Measurements from ENCODE around the gene DEPDC1B.

- TF ChIP-seq, protein P1, sequence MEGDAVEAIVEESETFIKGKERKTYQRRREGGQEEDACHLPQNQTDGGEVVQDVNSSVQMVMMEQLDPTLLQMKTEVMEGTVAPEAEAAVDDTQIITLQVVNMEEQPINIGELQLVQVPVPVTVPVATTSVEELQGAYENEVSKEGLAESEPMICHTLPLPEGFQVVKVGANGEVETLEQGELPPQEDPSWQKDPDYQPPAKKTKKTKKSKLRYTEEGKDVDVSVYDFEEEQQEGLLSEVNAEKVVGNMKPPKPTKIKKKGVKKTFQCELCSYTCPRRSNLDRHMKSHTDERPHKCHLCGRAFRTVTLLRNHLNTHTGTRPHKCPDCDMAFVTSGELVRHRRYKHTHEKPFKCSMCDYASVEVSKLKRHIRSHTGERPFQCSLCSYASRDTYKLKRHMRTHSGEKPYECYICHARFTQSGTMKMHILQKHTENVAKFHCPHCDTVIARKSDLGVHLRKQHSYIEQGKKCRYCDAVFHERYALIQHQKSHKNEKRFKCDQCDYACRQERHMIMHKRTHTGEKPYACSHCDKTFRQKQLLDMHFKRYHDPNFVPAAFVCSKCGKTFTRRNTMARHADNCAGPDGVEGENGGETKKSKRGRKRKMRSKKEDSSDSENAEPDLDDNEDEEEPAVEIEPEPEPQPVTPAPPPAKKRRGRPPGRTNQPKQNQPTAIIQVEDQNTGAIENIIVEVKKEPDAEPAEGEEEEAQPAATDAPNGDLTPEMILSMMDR (IDR thresholded peaks at IDR 0.05): no peak
- TF ChIP-seq POLR2A (IDR thresholded peaks at IDR 0.05): no peak
- TF ChIP-seq POLR2AphosphoS5 (IDR thresholded peaks at IDR 0.05): no peak
Observed at GRCh38 chr5:60549841-60550240, 150.1 kb downstream of the DEPDC1B start.
